Renal pelvis (tissue), 4 donors: Measurements from ENCODE around the gene GPR87. TPM values are rescaled to one million over a fixed set of nuclear protein-coding genes. Genes with fewer than 3 reads are reported as not detected.
A peak's percentile ranks its signal among the peaks of the same experiment; 100 is the strongest.

Experiments
- DNase-seq: peaks from one replicate; pipeline ENCODE4 v3.0.0-alpha.2; 2013
- polyA plus RNA-seq, 3 donors: library from polyadenylated mRNA; unstranded; fragments of 120-200 nt; gene quantifications; one replicate each; pipeline ENCODE4 v1.2.1, GENCODE V29; 2013; ENCODE audit not compliant: insufficient read length in 3 of 3

The GPR87 gene
- polyA plus RNA-seq, 3 donors = 0.17 TPM; not detected in 2

- DNase-seq = no peak
Measured at GRCh38 chr3:151318313-151318712, 1.7 kb upstream of the GPR87 start.

- DNase-seq = no peak
Measured at GRCh38 chr3:151315846-151316245, 774 bp downstream of the GPR87 start.

GRCh38 chr3:151315136-151315535 lies 1.5 kb downstream of the GPR87 start:
- no peak for DNase-seq

- no peak for DNase-seq
Measured at GRCh38 chr3:151314593-151314992, 2.0 kb downstream of the GPR87 start.

- DNase-seq = no peak
Measured at GRCh38 chr3:151314137-151314536, 2.5 kb downstream of the GPR87 start.

GRCh38 chr3:151312972-151313371 lies 3.6 kb downstream of the GPR87 start:
- no peak for DNase-seq

GRCh38 chr3:151309566-151309965 lies 7.1 kb downstream of the GPR87 start:
- DNase-seq = no peak

- no peak for DNase-seq
Measured at GRCh38 chr3:151307583-151308488, 8.8 kb downstream of the GPR87 start.

GRCh38 chr3:151307131-151307530 lies 9.5 kb downstream of the GPR87 start:
- DNase-seq = no peak

GRCh38 chr3:151306168-151306810 lies 10.3 kb downstream of the GPR87 start:
- no peak for DNase-seq

- DNase-seq = no peak
Measured at GRCh38 chr3:151305775-151306151, 10.9 kb downstream of the GPR87 start.

- DNase-seq = peak; percentile 20
Measured at GRCh38 chr3:151305060-151305774, 11.4 kb downstream of the GPR87 start.

- DNase-seq = no peak
Measured at GRCh38 chr3:151303751-151304150, 12.9 kb downstream of the GPR87 start.

- no peak for DNase-seq
Measured at GRCh38 chr3:151301787-151302186, 14.8 kb downstream of the GPR87 start.

GRCh38 chr3:151300539-151300938 lies 16.1 kb downstream of the GPR87 start:
- no peak for DNase-seq

- no peak for DNase-seq
Measured at GRCh38 chr3:151299006-151299405, 17.6 kb downstream of the GPR87 start.

- no peak for DNase-seq
Measured at GRCh38 chr3:151297429-151297828, 19.2 kb downstream of the GPR87 start.

GRCh38 chr3:151296226-151296625 lies 20.4 kb downstream of the GPR87 start:
- DNase-seq = no peak

- DNase-seq = no peak
Measured at GRCh38 chr3:151293127-151293526, 23.5 kb downstream of the GPR87 start.

- DNase-seq = no peak
Measured at GRCh38 chr3:151290673-151291072, 25.9 kb downstream of the GPR87 start.

GRCh38 chr3:151289445-151289844 lies 27.2 kb downstream of the GPR87 start:
- no peak for DNase-seq

GRCh38 chr3:151285940-151286339 lies 30.7 kb downstream of the GPR87 start:
- no peak for DNase-seq
